HK-2 (cell line): ENCODE data around the gene EPHA2.
"Not testable (repeated sequence)": the region's sequence is repeated elsewhere in the genome, so short reads cannot be mapped to it uniquely, and the experiment has no call there.

Experiments used
- DNase-seq: peaks from one replicate; pipeline ENCODE4 v3.0.0-alpha.2; 2018; ENCODE audit not compliant: unreplicated experiment

EPHA2 gene

GRCh38 chr1:16167331-16168143 is 11.7 kb upstream of the EPHA2 start:
- DNase-seq: peak; percentile 80

DNA sequence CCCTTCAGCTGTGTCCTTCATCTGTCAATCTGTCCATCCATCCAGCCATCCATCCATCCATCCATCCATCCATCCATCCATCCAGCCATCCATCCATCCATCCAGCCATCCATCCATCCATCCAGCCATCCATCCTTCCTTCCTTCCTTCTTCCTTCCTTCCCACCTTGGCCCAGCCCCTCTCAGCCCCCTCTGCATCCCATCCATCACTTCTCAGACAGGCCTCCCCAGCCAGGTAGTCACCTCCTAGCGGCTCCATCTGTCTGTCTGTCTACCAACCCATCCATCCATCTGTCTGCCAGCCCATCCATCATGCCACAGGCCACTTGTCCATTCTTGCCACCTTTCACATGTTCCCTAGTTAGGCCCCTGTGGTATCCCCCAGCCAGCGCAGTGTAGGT is 10.2 kb upstream of the EPHA2 start:
- DNase-seq: no peak

- DNase-seq: no peak
Observed at GRCh38 chr1:16165548-16165947, 9.7 kb upstream of the EPHA2 start.

DNA sequence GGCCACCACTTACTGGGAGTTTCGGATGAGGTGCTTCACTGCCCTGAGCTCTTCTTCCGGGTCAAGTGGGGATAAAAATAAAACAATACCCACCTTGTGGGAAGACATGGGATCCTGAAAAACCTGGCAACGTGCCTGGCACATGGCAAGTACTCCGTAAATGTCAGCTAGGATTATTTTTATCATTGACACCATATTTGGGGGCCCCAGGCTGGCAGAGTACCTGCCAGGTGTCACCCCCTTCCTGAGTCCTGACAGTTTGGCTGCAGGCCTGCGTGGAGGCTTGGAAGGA is 9.2 kb upstream of the EPHA2 start:
- no peak for DNase-seq

DNA sequence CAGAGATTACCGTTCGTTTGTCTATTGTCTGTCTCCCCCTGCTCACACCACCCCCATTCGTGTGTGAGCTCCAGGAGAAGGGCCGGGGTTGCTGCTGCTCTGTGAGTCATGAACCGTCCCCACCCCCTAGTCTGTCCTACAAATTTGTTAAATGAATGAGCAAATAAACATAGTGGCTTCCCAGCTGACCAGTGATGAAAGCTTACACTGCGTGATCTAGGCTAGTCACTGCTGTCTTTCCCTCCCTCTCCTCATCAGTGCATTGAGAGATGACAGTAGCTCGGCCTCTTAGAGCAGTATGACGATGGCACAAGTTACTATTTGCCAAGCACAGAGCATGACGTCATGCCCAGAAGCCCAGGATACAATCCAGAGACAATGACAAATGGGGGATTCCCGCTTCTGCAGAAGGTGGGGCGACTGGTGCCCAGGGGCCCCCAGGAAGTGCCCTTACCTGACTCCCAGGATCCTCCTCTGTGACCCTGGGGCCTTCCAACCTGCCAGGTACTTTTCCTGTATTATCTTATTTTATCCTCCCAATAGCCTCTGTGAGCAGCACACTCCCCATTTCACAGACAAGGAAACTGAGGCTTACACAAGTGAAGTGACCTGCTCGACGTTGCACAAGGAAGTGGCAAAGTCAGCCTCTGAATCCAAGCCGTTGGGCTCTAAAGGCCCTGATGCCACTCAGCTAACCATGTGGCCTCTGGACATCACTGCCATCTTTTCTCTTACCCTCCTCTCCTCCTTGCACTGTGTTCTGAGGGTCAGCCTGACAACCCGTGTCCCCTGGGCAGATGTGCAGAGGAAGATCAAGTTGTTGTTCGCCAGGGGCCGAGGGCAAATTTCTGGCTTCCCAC is 8.6 kb upstream of the EPHA2 start:
- DNase-seq: peak; percentile 86

DNA sequence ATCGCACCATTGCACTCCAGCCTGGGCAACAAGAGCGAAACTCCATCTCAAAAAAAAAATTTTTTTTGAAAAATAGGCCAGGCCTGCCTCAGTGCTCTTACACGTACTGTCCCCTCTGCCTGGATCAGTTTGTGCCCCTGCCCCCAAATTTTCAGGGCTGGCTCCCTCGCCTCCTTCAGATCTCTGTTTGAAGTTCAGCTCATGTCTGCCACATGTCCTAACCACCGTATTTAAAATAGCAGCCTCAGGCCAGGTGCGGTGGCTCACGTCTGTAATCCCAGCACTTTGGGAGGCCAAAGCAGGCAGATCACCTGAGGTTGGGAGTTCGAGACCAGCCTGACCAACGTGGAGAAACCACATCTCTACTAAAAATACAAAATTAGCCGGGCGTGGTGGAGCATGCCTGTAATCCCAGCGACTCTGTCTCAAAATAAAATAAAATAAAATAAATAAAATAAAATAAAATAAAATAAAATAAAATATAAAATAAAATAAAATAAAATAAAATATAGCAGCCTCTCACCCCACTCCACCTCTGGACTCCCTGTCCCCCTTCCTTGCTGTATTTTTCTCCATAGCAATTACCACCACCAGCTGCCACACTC is 7.8 kb upstream of the EPHA2 start:
- not testable (repeated sequence) for DNase-seq

DNA sequence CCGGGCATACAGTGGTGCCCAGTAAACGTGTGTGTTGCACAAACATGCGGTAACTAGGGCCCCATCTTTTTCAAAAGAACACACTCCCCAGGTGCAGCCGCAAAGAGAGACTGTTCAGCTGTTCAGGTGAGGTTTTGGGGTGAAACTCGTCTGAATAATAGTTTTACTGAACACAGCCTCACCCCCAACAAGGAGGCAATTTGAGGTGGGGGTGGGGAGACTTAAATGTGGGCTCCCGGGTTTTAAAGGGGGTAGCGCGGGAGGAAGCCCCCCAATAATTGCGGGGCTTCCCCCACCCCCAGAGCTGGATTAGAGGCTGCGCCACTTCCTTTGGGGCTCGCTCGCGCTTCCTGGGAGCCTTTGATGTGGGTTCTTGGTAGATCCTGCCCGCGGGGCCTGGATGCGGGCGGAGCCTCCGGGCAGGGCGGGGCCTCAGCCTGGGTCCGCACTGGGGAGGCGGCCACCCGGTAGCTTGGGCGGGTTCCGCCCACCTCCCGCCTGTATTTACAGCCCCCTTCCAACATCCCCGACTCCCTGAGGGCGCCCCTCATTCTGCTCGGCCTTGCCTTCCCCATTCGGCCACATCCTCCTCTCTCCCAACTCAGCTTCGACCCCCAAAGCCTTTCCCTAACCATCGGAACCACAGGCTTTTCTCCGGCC is 6.4 kb upstream of the EPHA2 start:
- DNase-seq: no peak

- no peak for DNase-seq
Observed at GRCh38 chr1:16161717-16162116, 5.8 kb upstream of the EPHA2 start.

DNA sequence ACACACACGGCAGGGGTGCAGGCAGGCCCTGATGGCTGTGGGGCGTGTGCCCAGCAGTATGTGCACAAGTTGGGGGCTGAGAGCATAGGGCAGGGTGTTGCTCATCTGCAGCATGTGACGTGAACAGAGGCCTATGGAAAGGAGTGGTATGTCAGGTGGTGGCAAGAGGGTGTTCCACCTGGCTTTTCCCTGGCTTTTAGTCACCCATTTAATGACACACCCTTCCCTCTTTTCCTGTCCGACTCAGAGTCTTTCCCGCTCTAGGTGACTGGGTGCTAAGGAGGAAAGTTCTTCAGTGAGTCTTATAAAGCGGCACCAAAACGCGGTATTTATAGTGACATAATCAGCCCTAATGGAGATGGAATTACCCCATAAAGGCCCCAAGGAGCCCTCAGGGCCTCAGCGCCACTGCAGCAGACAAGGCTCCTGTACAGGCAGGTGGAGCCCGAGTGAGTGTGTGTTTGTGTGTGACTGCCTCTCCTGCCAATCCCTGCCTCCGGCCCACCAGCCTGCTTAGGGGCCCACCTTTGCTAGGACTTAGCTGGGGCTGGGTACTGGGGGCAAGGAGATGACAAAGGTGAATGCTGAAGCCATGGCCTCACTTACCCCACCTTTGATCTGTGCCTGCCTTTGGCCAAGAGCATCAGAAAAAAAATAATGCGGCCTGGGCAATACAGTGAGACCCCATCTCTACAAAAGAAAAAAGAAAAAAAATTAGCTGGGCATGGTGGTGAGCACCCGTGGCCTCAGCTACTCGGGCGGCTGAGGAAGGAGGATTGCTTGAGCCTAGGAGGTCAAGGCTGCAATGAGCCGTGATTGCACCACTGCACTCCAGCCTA is 3.3 kb upstream of the EPHA2 start:
- peak; percentile 55 for DNase-seq

DNA sequence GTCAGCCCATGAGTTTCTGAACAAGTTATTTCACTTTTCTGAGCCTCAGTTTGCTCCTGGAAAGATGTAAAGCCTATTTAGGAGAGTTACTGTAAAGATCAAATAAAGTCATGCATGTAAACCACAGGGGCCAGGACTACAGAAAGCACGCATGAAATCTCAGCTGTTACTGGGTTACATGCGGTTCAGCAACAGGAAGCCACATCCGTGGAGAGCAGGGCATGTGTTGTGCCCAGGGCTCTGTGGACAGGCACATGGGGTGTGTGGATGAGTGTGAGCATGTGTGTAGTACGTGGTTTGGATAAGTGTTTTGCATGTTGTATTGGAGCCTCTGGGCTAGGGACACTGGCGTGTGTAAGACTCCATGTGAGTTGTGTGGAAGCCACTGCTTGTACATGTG is 2.2 kb upstream of the EPHA2 start:
- no peak for DNase-seq

DNA sequence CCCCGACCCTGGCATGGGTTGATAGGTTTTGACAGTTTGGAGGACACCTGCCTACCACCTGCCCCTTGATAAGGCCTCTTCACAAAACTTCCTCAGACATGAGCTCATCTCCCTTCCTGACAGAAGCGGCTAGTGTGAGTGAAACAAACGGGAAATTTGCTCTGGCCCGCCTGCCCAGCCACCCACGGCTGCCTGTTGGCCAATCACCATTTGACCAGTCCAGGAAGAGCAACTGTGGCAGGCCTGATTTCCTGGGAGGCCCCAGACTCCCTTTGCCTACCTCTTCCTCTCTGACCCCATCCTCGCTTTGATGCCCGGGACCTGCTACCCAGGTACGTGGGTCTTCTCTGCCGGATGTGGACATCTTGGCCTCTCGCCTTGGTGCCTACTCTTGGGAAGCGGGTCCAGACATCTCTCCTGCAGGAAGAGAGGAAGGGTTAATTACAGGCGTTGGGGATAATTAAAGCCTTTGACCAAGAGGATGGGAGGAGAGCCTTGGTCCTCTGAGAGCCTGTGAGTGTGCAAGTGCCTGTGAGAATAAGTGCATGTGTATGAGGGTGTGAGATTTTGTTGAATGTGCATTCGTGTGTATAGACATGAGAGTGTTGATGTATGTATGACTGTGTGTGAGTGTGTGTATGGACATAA is 1.1 kb upstream of the EPHA2 start:
- DNase-seq: peak; percentile 77

DNA sequence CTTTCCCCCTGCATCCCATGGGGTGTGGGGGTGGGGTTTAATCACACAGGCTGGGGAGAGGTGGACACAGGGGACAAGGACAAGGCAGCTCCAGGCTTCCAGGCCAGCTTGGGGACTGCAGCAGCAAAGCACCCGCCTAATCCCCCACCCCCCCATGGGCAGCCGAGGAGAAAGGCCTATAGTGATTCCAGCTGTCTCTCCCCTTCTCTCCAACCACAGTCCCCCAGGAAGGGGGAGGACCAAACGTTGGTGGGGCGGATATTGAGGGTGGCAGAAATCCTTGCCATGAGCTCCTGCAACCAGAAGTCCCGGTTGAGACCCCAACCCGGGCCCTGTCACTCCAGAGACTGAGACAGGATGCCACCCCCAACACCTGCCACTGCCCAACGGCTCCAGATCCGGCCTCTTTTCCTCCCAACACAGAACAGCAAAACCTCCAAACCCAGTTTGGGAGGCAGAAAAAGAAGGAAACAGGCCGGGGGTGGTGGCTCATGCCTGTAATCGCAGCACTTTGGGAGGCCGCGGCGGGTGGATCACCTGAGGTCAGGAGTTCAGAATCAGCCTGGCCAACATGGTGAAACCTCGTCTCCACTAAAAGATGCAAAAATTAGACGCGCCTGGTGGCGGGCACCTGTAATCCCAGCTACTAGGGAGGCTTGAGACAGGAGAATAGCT is 1.7 kb downstream of the EPHA2 start:
- DNase-seq: peak; percentile 30

DNA sequence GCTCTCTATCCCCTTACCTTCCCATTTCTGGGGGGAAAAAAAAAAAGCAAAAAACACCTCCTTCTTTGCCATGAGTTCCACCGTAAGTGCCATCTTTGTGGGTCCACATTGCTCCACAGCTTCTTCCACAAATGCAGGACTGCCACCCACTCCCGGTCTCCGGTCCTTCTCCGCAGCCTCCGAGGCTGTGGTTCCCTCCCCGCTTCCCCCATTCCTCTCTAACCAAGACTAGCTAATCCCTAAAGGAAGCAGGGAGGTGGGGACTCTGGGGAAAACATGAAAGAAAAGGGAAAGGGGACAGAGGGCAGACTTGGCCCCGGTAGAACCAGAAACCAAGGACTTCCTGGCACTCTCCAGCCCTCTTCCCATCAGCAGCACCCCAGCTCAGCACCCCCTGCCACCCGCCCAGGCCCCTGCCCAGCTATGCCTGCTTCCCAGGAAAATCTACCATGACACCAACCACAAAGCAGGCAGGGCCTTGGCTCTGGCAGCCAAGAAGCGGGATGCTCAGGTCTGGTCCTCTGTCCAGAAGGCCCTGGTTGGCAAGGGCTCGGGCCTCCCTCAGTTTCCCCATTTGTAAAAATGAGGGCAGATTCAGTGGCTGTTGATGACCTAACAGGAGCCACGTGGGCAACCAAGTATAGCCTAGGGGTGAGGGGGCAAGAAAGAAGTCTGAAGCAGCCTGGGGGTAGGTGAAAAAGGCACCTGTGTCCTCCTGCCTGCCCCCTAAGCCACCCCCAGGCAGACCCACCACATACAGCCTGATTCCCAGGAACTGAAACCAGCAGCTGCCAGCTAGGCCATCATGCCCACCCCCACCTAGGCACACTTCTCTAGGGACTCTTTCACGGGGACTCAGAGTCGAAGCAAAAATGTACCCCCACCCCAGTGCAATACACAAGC is 2.5 kb downstream of the EPHA2 start:
- DNase-seq: peak; percentile 29

DNA sequence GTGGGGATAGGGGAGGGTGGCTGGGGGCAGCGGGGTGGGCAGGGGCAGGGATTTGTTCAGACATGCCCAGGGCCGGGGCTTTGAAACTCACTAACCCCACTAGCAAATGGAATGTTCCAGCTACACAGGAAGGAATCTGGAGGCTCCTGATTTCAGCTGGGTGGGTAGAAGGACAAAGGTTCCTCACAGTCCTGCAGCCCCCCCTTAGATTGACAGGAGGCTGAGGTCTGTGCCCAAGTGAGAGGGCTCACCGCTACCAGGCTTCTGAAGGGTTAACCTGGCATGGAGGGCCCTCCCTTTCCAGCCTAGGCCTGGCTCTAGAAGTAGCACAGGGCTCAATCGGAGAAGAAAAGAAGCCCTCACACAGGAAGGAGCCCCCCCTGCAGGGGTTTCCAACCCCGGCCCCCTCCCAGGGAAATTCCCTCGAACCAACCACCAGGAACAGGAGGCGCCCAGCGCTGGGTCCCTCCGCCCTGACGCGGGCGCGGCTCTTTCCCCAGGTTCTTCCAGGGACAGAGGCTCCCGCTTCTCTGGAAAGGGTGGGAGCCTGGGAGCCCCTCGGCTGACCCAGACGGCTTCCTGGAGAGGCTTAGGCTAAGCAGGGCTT is 3.3 kb downstream of the EPHA2 start:
- peak; percentile 75 for DNase-seq

DNA sequence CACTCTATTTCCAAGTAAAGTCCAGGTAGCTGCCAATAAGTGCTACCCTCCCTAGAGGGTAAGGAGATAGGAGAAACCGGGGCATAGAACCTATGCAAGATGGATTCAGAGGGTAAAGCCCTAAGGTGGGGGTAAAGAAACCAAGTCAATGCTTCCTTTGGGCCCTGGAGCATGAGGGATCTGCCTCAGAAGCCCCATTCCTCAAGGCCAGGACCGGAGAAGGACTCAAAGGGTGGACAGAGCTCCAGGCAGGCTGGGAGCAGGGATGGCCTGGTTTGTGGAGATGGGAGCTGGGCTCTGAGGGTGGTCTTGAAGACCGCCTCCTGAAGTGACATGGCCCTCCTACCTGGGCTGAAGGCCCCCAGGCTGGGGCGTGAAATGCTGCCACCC is 3.9 kb downstream of the EPHA2 start:
- DNase-seq: no peak

DNA sequence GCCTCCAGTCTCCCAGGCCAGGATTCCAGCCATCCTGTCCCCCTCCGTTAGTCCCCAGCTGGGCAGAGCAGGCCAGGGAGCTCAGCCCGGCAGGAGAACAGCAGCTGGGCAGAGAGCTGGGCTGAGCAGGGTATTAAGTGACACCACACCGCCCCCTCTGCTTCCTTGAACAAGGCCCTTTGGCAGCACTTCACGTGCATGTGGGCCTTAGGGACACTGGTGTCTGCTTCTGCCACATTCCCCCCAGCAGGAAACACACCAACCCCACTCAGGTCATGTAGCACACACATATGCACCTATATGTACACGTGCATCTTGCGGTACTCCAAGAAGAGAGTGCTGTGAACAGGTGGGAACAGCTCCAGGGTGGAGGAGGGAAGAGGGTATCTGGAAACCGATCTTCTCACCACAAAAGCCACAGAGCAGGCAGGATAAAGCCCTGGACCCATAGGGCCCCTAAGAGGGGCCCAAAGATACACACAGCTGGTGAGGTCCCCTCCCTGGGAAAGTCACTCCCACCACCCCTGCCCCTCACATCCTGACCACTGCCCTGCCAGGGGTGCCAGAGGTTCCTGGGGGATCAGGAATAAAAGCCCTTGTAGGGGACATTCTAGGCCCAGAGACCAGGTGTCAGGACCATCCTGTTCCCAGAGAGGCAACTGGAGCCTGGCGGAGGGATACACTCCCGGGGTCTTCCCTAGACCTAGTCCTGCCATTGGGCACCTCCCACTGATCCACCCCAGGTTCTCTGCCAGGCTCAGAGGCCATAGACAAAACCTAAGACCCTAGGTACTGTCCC is 4.5 kb downstream of the EPHA2 start:
- peak; percentile 45 for DNase-seq

DNA sequence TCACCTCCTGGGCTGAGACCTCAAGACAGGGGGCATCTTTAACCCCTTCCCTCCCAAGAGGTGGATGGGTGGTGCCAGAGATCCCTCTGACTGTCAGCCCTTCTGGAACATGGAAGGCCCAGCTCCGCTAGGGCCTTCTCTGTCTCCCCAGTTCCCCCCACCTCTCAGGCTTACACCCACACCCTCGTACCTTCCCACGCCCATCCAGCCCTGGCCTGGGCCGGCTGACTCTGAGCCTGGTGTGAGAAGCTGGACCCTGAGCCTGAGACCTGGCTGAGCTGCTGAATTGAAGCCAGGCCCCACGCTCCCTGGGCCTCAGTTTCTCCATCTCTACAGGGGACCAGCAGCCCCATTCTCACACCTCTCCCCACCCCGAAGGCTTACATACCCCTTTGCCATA is 5.4 kb downstream of the EPHA2 start:
- no peak for DNase-seq
